Neural progenitor cell (in vitro differentiated cells): ENCODE measurements around the gene STPG4.

Experiments used
- CTCF ChIP-seq: fragments of 200-600 bp; sonication (generic); IDR thresholded peaks from 2 replicates; pipeline ENCODE4 v1.5.1; 2017; ENCODE audit warnings: antibody characterized with exemption, mild to moderate bottlenecking
- EZH2 ChIP-seq: fragments of 200-600 bp; sonication (generic); IDR thresholded peaks from 2 replicates; pipeline ENCODE4 v1.6.1; 2017; ENCODE audit warnings: antibody characterized with exemption, mild to moderate bottlenecking, moderate library complexity

GRCh38 chr2:47155091-47155876 lies at the start of gene STPG4:
- TF ChIP-seq CTCF (no peak), EZH2 (no peak)
